B cell (primary cell): ENCODE results near the gene NUP160. TPM values are rescaled to one million over a fixed set of nuclear protein-coding genes. Genes with fewer than 3 reads are reported as not detected.

Experiments used
- ATAC-seq: fragments of 200-7000 bp; cut with Tn5 transposase; one replicate; pipeline ENCODE4 v1.10.0; 2021; ENCODE audit warnings: low read depth, mild to moderate bottlenecking, moderate number of reproducible peaks, moderate library complexity
- CTCF ChIA-PET: fragments of 350-600 bp; sonication (Branson Sonifier 250); formaldehyde crosslinking; loops from one replicate; lab custom pipeline; 2021; ENCODE audit warnings: antibody characterized with exemption, inconsistent platforms; lab: Charles Lee
- POLR2A ChIA-PET: fragments of 350-600 bp; sonication (Branson Sonifier 250); formaldehyde crosslinking; loops from one replicate; lab custom pipeline; 2021; ENCODE audit warnings: antibody characterized with exemption; lab: Charles Lee
- DNase-seq: peaks from one replicate; pipeline ENCODE4 v3.0.0; 2013
- H2AFZ ChIP-seq: 2 replicates; pipeline ENCODE4 v1.6.1; 2012; ENCODE audit warnings: mild to moderate bottlenecking, low read depth, low read length; ENCODE audit not compliant: insufficient read depth, poor library complexity, severe bottlenecking
- H3K27ac ChIP-seq, 2 donors: 1 replicate in 1 of 2; 2 replicates in 1 of 2; pipeline ENCODE4 v1.5.1; 2012 to 2013; ENCODE audit warnings: low read length in 2 of 2, mild to moderate bottlenecking in 2 of 2, moderate library complexity in 1 of 2
- H3K27me3 ChIP-seq, 4 experiments: fragments of 200-600 bp in 1 of 4; sonication (generic) in 1 of 4; replicated peaks in 1 of 4; 1 replicate in 2 of 4; 2 replicates in 2 of 4; pipeline versions ENCODE4 v1.6.1 to v1.7.0; 2013 to 2016; ENCODE audit warnings: low read length in 3 of 4, mild to moderate bottlenecking in 2 of 4, mixed read lengths in 1 of 4, moderate library complexity in 1 of 4; ENCODE audit not compliant: insufficient read depth in 4 of 4, control insufficient read depth in 3 of 4; ENCODE audit errors: control extremely low read depth in 1 of 4
- H3K36me3 ChIP-seq, 2 experiments: replicated peaks in 1 of 2; 1 replicate in 1 of 2; 2 replicates in 1 of 2; pipeline versions ENCODE4 v1.6.1 to v1.7.1; 2013; ENCODE audit warnings: low read length in 1 of 2; ENCODE audit not compliant: insufficient read depth in 2 of 2, control insufficient read depth in 1 of 2; ENCODE audit errors: control extremely low read depth in 1 of 2, extremely low read depth in 1 of 2
- H3K4me1 ChIP-seq, 2 donors: fragments of 200-600 bp in 1 of 2; sonication (generic) in 1 of 2; 1 replicate in 1 of 2; 2 replicates in 1 of 2; pipeline versions ENCODE4 v1.5.1 to v1.6.1; 2013 to 2017; ENCODE audit warnings: low read length in 2 of 2; ENCODE audit not compliant: control insufficient read depth in 2 of 2, insufficient read depth in 2 of 2
- H3K4me2 ChIP-seq: replicated peaks from 2 replicates; pipeline ENCODE3; 2012; ENCODE audit warnings: mild to moderate bottlenecking, low read depth, low read length; ENCODE audit not compliant: poor library complexity, severe bottlenecking
- H3K4me3 ChIP-seq, 5 experiments: fragments of 200-600 bp in 1 of 5; sonication (generic) in 1 of 5; 1 replicate in 3 of 5; 2 replicates in 2 of 5; pipeline versions ENCODE4 v1.5.1 to v1.7.0; 2011 to 2016; ENCODE audit warnings: low read length in 4 of 5, mild to moderate bottlenecking in 4 of 5, low read depth in 2 of 5, control low read depth in 1 of 5, moderate library complexity in 1 of 5; ENCODE audit not compliant: insufficient read depth in 1 of 5; ENCODE audit errors: control extremely low read depth in 1 of 5, extremely low read depth in 1 of 5
- H3K79me2 ChIP-seq: fragments of 200-600 bp; sonication (generic); one replicate; pipeline ENCODE4 v1.6.0; 2016; ENCODE audit warnings: low read length; ENCODE audit not compliant: control insufficient read depth, insufficient read depth
- H3K9ac ChIP-seq: fragments of 200-600 bp; sonication (generic); 2 replicates; pipeline ENCODE4 v1.6.1; 2017; ENCODE audit warnings: mild to moderate bottlenecking, low read length, moderate library complexity
- H3K9me3 ChIP-seq, 3 donors: one replicate each; pipeline versions ENCODE4 v1.6.1 to v1.7.1; 2013; ENCODE audit warnings: low read length in 2 of 3; ENCODE audit not compliant: control insufficient read depth in 2 of 3, insufficient read depth in 1 of 3; ENCODE audit errors: control extremely low read depth in 1 of 3
- H4K20me1 ChIP-seq: 2 replicates; pipeline ENCODE4 v1.6.0; 2012; ENCODE audit warnings: mild to moderate bottlenecking, low read length; ENCODE audit not compliant: insufficient read depth, control insufficient read depth, poor library complexity, severe bottlenecking
- H3K27ac Mint-ChIP-seq: one replicate; pipeline ENCODE4 v1.8.0; 2021; ENCODE audit warnings: mixed read lengths
- H3K27me3 Mint-ChIP-seq: one replicate; pipeline ENCODE4 v1.8.0; 2021; ENCODE audit warnings: mixed read lengths
- H3K4me1 Mint-ChIP-seq: one replicate; pipeline ENCODE4 v1.8.0; 2021; ENCODE audit warnings: mixed read lengths
- H3K4me3 Mint-ChIP-seq: one replicate; pipeline ENCODE4 v1.8.0; 2021; ENCODE audit warnings: mixed read lengths
- H3K9me3 Mint-ChIP-seq: one replicate; pipeline ENCODE4 v1.8.0; 2022; ENCODE audit warnings: mixed read lengths; ENCODE audit not compliant: insufficient read depth
- CTCF ChIP-seq: fragments of 200-600 bp; IDR thresholded peaks from one replicate; pipeline ENCODE4 v1.8.0; 2022; ENCODE audit warnings: antibody characterized with exemption, mild to moderate bottlenecking
- EZH2 ChIP-seq: IDR thresholded peaks from 2 replicates; pipeline ENCODE4 v1.6.1; 2012; ENCODE audit warnings: borderline replicate concordance, low read depth, mild to moderate bottlenecking, moderate library complexity, low read length; ENCODE audit not compliant: insufficient read depth, poor library complexity, severe bottlenecking
- WGBS: methylation state at CpG from one replicate; pipeline ENCODE4 v1.1.5; 2013; ENCODE audit warnings: missing lambda C conversion rate; ENCODE audit not compliant: insufficient coverage; 5-methylcytosine and 5-hydroxymethylcytosine counted together
- intact Hi-C: fragments of 100-400 bp; cut with micrococcal nuclease; formaldehyde crosslinking; loops from one replicate; pipeline ENCODE4 v1.10.0; 2022
- polyA plus RNA-seq: library from polyadenylated mRNA; depleted of rRNA; stranded (reverse); fragments of >200 nt; gene quantifications from 2 replicates; pipeline ENCODE4 v1.2.3, GENCODE V29; 2012
- total RNA-seq, 2 donors: library from RNA; stranded (reverse); fragments of 120-200 nt in 1 of 2; gene quantifications; 1 replicate in 1 of 2; 2 replicates in 1 of 2; pipeline versions ENCODE4 v1.2.3 to v1.2.4, GENCODE V29; 2013 to 2022

The NUP160 gene
- total and polyA plus RNA-seq, 2 donors (not counting 1 experiment from before 2014, with no cell fraction given) = 26.3 to 74.3 TPM

GRCh38 chr11:47854667-47855066 is 6.5 kb upstream of the NUP160 start:
- H3K4me2 ChIP-seq = peak overlapping the region; percentile 63
- peak overlapping the region; percentile 73 to 78 for H3K27ac ChIP-seq
- ChIA-PET CTCF (interaction anchor here (0.7 to 7.2 kb wide), 13 partner anchors 10 to 442 kb away, joined by 3 to 89 read pairs (median 7); no protein-coding TSS in a partner anchor), POLR2A (interaction anchor here (0.6 to 0.9 kb wide), 3 partner anchors 65 to 160 kb away, joined by 3 to 4 read pairs (median 3); no protein-coding TSS in a partner anchor)
- ATAC-seq (peak; percentile 24), DNase-seq (peak; percentile 74)
- H3K4me3 ChIP-seq = no peak overlapping the region
- H3K9me3 ChIP-seq = no peaks in the 10 kb centered on the region
- peaks cover 11% of the 10 kb centered on the region for H3K79me2 ChIP-seq
- H4K20me1 ChIP-seq = no peaks in the 10 kb centered on the region
- Mint-ChIP-seq H3K9me3 (no peaks in the 10 kb centered on the region), H3K4me3 (peak overlapping the region; percentile 68), H3K27ac (peak overlapping the region; percentile 81), H3K4me1 (peaks cover 63% of the 10 kb centered on the region), H3K27me3 (no peaks in the 10 kb centered on the region)
- H3K4me1 ChIP-seq = peaks cover 98 to 99% of the 10 kb centered on the region in 2 donors
- no peak for TF ChIP-seq CTCF
- TF ChIP-seq EZH2 = no peak
- no peaks in the 10 kb centered on the region for H3K36me3 ChIP-seq
- H3K9ac ChIP-seq = no peak overlapping the region
- whole genome bisulfite sequencing = no CpG with 5 or more reads among the region's 3 CpGs
- intact Hi-C loops = loop anchor here (1.0 to 10.0 kb wide), 4 partner anchors 9 to 450 kb away; partner anchors contain the start of genes AGBL2 and SLC39A13
- no peaks in the 10 kb centered on the region for H3K27me3 ChIP-seq
- no peak overlapping the region for H2AFZ ChIP-seq

- Histone ChIP-seq H3K27ac (peak overlapping the region; percentile 71 to 75), H3K9me3 (no peaks in the 10 kb centered on the region), H3K4me3 (no peak overlapping the region), H4K20me1 (no peaks in the 10 kb centered on the region), H3K4me1 (peaks cover 89 to 94% of the 10 kb centered on the region in 2 donors), H3K27me3 (no peaks in the 10 kb centered on the region), H2AFZ (no peak overlapping the region), H3K79me2 (peaks cover 35% of the 10 kb centered on the region), H3K9ac (no peak overlapping the region), H3K36me3 (peaks cover 0 to 2% of the 10 kb centered on the region in 2 experiments), H3K4me2 (peak overlapping the region; percentile 41)
- Mint-ChIP-seq H3K4me1 (peaks cover 67% of the 10 kb centered on the region), H3K4me3 (peak overlapping the region; percentile 34), H3K27ac (peak overlapping the region; percentile 91), H3K9me3 (no peaks in the 10 kb centered on the region), H3K27me3 (no peaks in the 10 kb centered on the region)
- 100% methylated on average over 2 of the region's 6 CpGs for WGBS
- ChIA-PET POLR2A (no interaction called here), CTCF (interaction anchor here (3.1 to 7.2 kb wide), 4 partner anchors 67 to 256 kb away, joined by 22 to 89 read pairs (median 50); no protein-coding TSS in a partner anchor)
- ATAC-seq = no peak
- TF ChIP-seq CTCF (no peak), EZH2 (no peak)
- no peak for DNase-seq
- intact Hi-C loops = loop anchor here (5.0 to 10.0 kb wide), 3 partner anchors 135 to 447 kb away; partner anchors contain the start of genes AGBL2 and SLC39A13
Measured at GRCh38 chr11:47852053-47852452, 3.9 kb upstream of the NUP160 start.
